Endothelial cell of umbilical vein (primary cell): ENCODE measurements around the gene YWHAQ.

ENCODE experiments used
- EZH2 ChIP-seq: IDR thresholded peaks from 2 replicates; pipeline ENCODE4 v1.6.1; 2012; ENCODE audit warnings: borderline replicate concordance, low read depth, mild to moderate bottlenecking, moderate library complexity, low read length, inconsistent platforms; ENCODE audit not compliant: severe bottlenecking
- GATA2 ChIP-seq: IDR thresholded peaks from 2 replicates; pipeline ENCODE4 v1.7.0; 2011; ENCODE audit warnings: low read depth, mild to moderate bottlenecking, moderate library complexity, mixed read lengths, low read length; ENCODE audit not compliant: insufficient read length, insufficient read depth
- JUN ChIP-seq: IDR thresholded peaks from 2 replicates; pipeline ENCODE4 v1.6.1; 2011; ENCODE audit warnings: borderline replicate concordance, low read depth; ENCODE audit not compliant: insufficient read length, insufficient read depth
- MYC ChIP-seq: IDR thresholded peaks from one replicate; pipeline ENCODE4 v1.6.1; 2011; ENCODE audit warnings: mild to moderate bottlenecking, low read depth, low read length
- POLR2A ChIP-seq: IDR thresholded peaks from 2 replicates; pipeline ENCODE4 v1.6.1; 2012; ENCODE audit warnings: low read depth, mild to moderate bottlenecking, control low read depth, low read length
- POLR2AphosphoS5 ChIP-seq: IDR thresholded peaks from 2 replicates; pipeline ENCODE4 v1.6.1; 2012; ENCODE audit warnings: low read depth, mild to moderate bottlenecking, control low read depth, low read length, moderate library complexity; ENCODE audit not compliant: insufficient read depth
- TF ChIP-seq, protein P1 (sequence below), 2 donors: IDR thresholded peaks; 1 replicate in 1 of 2; 2 replicates in 1 of 2; pipeline ENCODE4 v1.5.1; 2011; ENCODE audit warnings: low read length in 2 of 2, mild to moderate bottlenecking in 2 of 2, moderate library complexity in 2 of 2, control low read depth in 1 of 2, inconsistent platforms in 1 of 2, low read depth in 1 of 2; ENCODE audit not compliant: insufficient read depth in 1 of 2; ENCODE audit errors: extremely low read depth in 1 of 2
- TF ChIP-seq, protein P2 (sequence below): IDR thresholded peaks from 2 replicates; pipeline ENCODE4 v1.6.1; 2011; ENCODE audit not compliant: insufficient read depth, insufficient read length

DNA sequence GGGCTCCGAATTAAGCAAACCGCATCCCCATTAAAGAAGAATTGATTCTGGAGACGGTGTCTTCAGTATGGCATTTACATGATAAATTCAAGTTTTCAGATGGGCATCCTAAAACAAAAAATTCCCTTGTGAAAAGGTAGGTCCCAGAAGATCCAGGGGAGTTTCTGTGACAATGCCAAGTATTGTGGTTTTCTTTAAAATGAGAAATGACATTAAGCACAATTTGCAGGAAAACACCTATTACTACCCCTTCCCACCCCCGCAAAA, 689 bp upstream of the YWHAQ start:
- no peak for TF ChIP-seq EZH2
- no peak for TF ChIP-seq JUN
- TF ChIP-seq, protein P1, sequence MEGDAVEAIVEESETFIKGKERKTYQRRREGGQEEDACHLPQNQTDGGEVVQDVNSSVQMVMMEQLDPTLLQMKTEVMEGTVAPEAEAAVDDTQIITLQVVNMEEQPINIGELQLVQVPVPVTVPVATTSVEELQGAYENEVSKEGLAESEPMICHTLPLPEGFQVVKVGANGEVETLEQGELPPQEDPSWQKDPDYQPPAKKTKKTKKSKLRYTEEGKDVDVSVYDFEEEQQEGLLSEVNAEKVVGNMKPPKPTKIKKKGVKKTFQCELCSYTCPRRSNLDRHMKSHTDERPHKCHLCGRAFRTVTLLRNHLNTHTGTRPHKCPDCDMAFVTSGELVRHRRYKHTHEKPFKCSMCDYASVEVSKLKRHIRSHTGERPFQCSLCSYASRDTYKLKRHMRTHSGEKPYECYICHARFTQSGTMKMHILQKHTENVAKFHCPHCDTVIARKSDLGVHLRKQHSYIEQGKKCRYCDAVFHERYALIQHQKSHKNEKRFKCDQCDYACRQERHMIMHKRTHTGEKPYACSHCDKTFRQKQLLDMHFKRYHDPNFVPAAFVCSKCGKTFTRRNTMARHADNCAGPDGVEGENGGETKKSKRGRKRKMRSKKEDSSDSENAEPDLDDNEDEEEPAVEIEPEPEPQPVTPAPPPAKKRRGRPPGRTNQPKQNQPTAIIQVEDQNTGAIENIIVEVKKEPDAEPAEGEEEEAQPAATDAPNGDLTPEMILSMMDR (IDR thresholded peaks at IDR 0.05; ENCODE audit: extremely low read depth in 1 of 2, insufficient read depth in 1 of 2, low read depth in 1 of 2, low read length in 2 of 2): no peak
- TF ChIP-seq, protein P2, sequence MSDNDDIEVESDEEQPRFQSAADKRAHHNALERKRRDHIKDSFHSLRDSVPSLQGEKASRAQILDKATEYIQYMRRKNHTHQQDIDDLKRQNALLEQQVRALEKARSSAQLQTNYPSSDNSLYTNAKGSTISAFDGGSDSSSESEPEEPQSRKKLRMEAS: no peak
- TF ChIP-seq POLR2AphosphoS5: no peak
- no peak for TF ChIP-seq POLR2A
- TF ChIP-seq GATA2: no peak
- TF ChIP-seq MYC: no peak
